K562 (cell line): ENCODE data around the gene DNAJB1. TPM values are rescaled to one million over a fixed set of nuclear protein-coding genes. Genes with fewer than 3 reads are reported as not detected.
A peak's percentile ranks its signal among the peaks of the same experiment; 100 is the strongest.

ENCODE experiments used
- ARID2 ChIP-seq: fragments of 450-650 bp; IDR thresholded peaks from 2 replicates; pipeline ENCODE4 v1.6.1; 2017; ENCODE audit warnings: antibody characterized with exemption, mild to moderate bottlenecking
- BMI1 ChIP-seq: fragments of 150-350 bp; IDR thresholded peaks from 2 replicates; pipeline ENCODE4 v1.6.1; 2014; ENCODE audit warnings: low read length
- CBFA2T2 ChIP-seq: fragments of 450-650 bp; conservative IDR thresholded peaks from 2 replicates; pipeline ENCODE4 v1.6.1; 2017; ENCODE audit warnings: mild to moderate bottlenecking
- CBX5 ChIP-seq: IDR thresholded peaks from 2 replicates; pipeline ENCODE4 v1.6.1; 2014; ENCODE audit warnings: low read depth, borderline replicate concordance
- FOSL1 ChIP-seq: fragments of 200-800 bp; sonication (Bioruptor generic); conservative IDR thresholded peaks from 2 replicates; pipeline ENCODE4 v1.6.1; 2016; ENCODE audit warnings: missing genetic modification characterization, missing compliant biosample characterization
- GATAD2A ChIP-seq: fragments of 450-650 bp; IDR thresholded peaks from 2 replicates; pipeline ENCODE4 v1.6.1; 2017
- HMG20A ChIP-seq: fragments of 450-650 bp; formaldehyde crosslinking; conservative IDR thresholded peaks from 2 replicates; pipeline ENCODE4 v1.4.0; 2020; ENCODE audit warnings: mild to moderate bottlenecking, mixed read lengths
- IRF1 ChIP-seq: sonication (generic); formaldehyde crosslinking; IDR thresholded peaks from 2 replicates; pipeline ENCODE4 v1.8.0; 2022; ENCODE audit warnings: missing genetic modification reagents, mild to moderate bottlenecking, borderline replicate concordance
- KHSRP ChIP-seq: fragments of 450-650 bp; IDR thresholded peaks from 2 replicates; pipeline ENCODE4 v1.6.1; 2017
- NFRKB ChIP-seq: fragments of 450-650 bp; IDR thresholded peaks from 2 replicates; pipeline ENCODE4 v1.6.1; 2016; ENCODE audit warnings: low read depth
- OTX1 ChIP-seq: fragments of 450-650 bp; formaldehyde crosslinking; IDR thresholded peaks from 2 replicates; pipeline ENCODE4 v1.4.0; 2022; ENCODE audit warnings: mild to moderate bottlenecking
- PHB2 ChIP-seq: fragments of 450-650 bp; IDR thresholded peaks from 2 replicates; pipeline ENCODE4 v1.6.1; 2017; ENCODE audit warnings: low read depth
- SPI1 ChIP-seq: IDR thresholded peaks from 2 replicates; pipeline ENCODE4 v1.6.1; 2011; ENCODE audit warnings: low read depth, low read length, control low read depth, borderline replicate concordance
- STAT5B ChIP-seq: fragments of 250-450 bp; sonication (Bioruptor Pico); IDR thresholded peaks from 2 replicates; pipeline ENCODE4 v1.8.0; 2021; ENCODE audit warnings: mild to moderate bottlenecking, inconsistent platforms
- TAF1 ChIP-seq: IDR thresholded peaks from 2 replicates; pipeline ENCODE4 v1.6.1; 2011; ENCODE audit warnings: mild to moderate bottlenecking, low read length, moderate library complexity; ENCODE audit not compliant: insufficient read depth, control insufficient read depth, severe bottlenecking; ENCODE audit errors: extremely low read depth
- ZNF134 ChIP-seq: fragments of 250-450 bp; sonication (Bioruptor Pico); conservative IDR thresholded peaks from 2 replicates; pipeline ENCODE4 v1.4.0; 2020
- ZNF311 ChIP-seq: fragments of 250-450 bp; sonication (Bioruptor Pico); IDR thresholded peaks from 2 replicates; pipeline ENCODE4 v1.4.0; 2020; ENCODE audit warnings: mild to moderate bottlenecking, moderate library complexity
- ZNF354B ChIP-seq: fragments of 250-450 bp; sonication (Bioruptor Pico); IDR thresholded peaks from 2 replicates; pipeline ENCODE4 v1.4.0; 2020
- ZNF609 ChIP-seq: sonication (generic); formaldehyde crosslinking; IDR thresholded peaks from 2 replicates; pipeline ENCODE4 v1.8.1; 2023; ENCODE audit warnings: missing genetic modification reagents, mild to moderate bottlenecking, borderline replicate concordance
- ZNF644 ChIP-seq: fragments of 200-800 bp; sonication (Bioruptor generic); IDR thresholded peaks from 2 replicates; pipeline ENCODE4 v1.6.1; 2016; ENCODE audit warnings: low read depth, missing genetic modification characterization, missing compliant biosample characterization
- ZNF717 ChIP-seq: fragments of 250-450 bp; sonication (Bioruptor Pico); IDR thresholded peaks from 2 replicates; pipeline ENCODE4 v1.5.0; 2021
- ZNF77 ChIP-seq: fragments of 250-450 bp; sonication (Bioruptor Pico); IDR thresholded peaks from 2 replicates; pipeline ENCODE4 v1.5.0; 2020
- polyA plus RNA-seq, 8 experiments: library from polyadenylated mRNA; depleted of rRNA in 4 of 8; stranded (reverse) in 5 of 8; unstranded in 3 of 8; fragments of >200 nt; fragmentation: Nextera tagmentation in 2 of 8; fragmentation: Illumina TruSeq in 1 of 8; extraction: Ambion mirVana in 2 of 8; extraction: Trizol in 1 of 8; gene quantifications; 2 replicates each; pipeline versions ENCODE4 v1.2.1 to v1.2.3, GENCODE V29; 2011 to 2014; ENCODE audit warnings: inconsistent platforms in 1 of 8, missing spikeins in 1 of 8
- total RNA-seq, 7 experiments: library from RNA; depleted of rRNA in 6 of 7; stranded (reverse); fragments of >200 nt in 6 of 7; fragmentation: Illumina TruSeq in 2 of 7; extraction: Trizol in 2 of 7; gene quantifications; 2 replicates each; pipeline versions ENCODE4 v1.2.1 to v1.2.3, GENCODE V29; 2011 to 2021; ENCODE audit warnings: low replicate concordance in 1 of 7
- TF ChIP-seq, protein P1 (sequence below): sonication (generic); formaldehyde crosslinking; IDR thresholded peaks from 2 replicates; pipeline ENCODE4 v1.9.0; 2022; ENCODE audit warnings: mild to moderate bottlenecking, missing genetic modification reagents
- TF ChIP-seq, protein P2 (sequence below): fragments of 450-650 bp; formaldehyde crosslinking; conservative IDR thresholded peaks from 2 replicates; pipeline ENCODE4 v1.4.0; 2022; ENCODE audit warnings: mild to moderate bottlenecking, missing genetic modification characterization

DNAJB1 gene
- total and polyA plus RNA-seq, 9 of the 15 experiments (the other 6 are each of a cell fraction or from before 2014, with no cell fraction given), result 13.2 to 113 (median 62.1) TPM

- no peak for TF ChIP-seq ZNF609
- TF ChIP-seq HMG20A, result no peak
- TF ChIP-seq ZNF644, result no peak
- TF ChIP-seq CBX5, result no peak
- TF ChIP-seq, protein P1, sequence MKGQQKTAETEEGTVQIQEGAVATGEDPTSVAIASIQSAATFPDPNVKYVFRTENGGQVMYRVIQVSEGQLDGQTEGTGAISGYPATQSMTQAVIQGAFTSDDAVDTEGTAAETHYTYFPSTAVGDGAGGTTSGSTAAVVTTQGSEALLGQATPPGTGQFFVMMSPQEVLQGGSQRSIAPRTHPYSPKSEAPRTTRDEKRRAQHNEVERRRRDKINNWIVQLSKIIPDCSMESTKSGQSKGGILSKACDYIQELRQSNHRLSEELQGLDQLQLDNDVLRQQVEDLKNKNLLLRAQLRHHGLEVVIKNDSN, result 0 out of 2 replicates have a peak, but pooled peaks have one; percentile 4
- peak; percentile 49; the same call in 1 of the 2 replicates for TF ChIP-seq GATAD2A
- TF ChIP-seq TAF1, result no peak
- TF ChIP-seq PHB2, result no peak
- TF ChIP-seq CBFA2T2, result no peak
- TF ChIP-seq STAT5B (CRISPR knock-in tag), result no peak
- no peak for TF ChIP-seq ZNF134
- TF ChIP-seq ZNF354B (CRISPR knock-in tag), result no peak
- TF ChIP-seq, protein P2, sequence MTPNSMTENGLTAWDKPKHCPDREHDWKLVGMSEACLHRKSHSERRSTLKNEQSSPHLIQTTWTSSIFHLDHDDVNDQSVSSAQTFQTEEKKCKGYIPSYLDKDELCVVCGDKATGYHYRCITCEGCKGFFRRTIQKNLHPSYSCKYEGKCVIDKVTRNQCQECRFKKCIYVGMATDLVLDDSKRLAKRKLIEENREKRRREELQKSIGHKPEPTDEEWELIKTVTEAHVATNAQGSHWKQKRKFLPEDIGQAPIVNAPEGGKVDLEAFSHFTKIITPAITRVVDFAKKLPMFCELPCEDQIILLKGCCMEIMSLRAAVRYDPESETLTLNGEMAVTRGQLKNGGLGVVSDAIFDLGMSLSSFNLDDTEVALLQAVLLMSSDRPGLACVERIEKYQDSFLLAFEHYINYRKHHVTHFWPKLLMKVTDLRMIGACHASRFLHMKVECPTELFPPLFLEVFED (CRISPR knock-in tag), result no peak
- TF ChIP-seq IRF1, result no peak
- no peak for TF ChIP-seq ZNF717 (CRISPR knock-in tag)
- no peak for TF ChIP-seq OTX1 (CRISPR knock-in tag)
- no peak for TF ChIP-seq FOSL1 (tag)
- no peak for TF ChIP-seq BMI1
- TF ChIP-seq ZNF311, result no peak
- peak; percentile 40; the same call in 1 of the 2 replicates for TF ChIP-seq SPI1
- TF ChIP-seq NFRKB, result no peak
- TF ChIP-seq ZNF77, result no peak
- TF ChIP-seq ARID2, result no peak
- no peak for TF ChIP-seq KHSRP
Measured at GRCh38 chr19:14475251-14476073, 42.7 kb downstream of the DNAJB1 start, which contains the start of gene PTGER1 (continued).
